ENCODE data around the gene RELA.
A peak's percentile ranks its signal among the peaks of the same experiment; 100 is the strongest.
"Not testable (repeated sequence)": the region's sequence is repeated elsewhere in the genome, so short reads cannot be mapped to it uniquely, and the experiment has no call there.

RELA gene

DNA sequence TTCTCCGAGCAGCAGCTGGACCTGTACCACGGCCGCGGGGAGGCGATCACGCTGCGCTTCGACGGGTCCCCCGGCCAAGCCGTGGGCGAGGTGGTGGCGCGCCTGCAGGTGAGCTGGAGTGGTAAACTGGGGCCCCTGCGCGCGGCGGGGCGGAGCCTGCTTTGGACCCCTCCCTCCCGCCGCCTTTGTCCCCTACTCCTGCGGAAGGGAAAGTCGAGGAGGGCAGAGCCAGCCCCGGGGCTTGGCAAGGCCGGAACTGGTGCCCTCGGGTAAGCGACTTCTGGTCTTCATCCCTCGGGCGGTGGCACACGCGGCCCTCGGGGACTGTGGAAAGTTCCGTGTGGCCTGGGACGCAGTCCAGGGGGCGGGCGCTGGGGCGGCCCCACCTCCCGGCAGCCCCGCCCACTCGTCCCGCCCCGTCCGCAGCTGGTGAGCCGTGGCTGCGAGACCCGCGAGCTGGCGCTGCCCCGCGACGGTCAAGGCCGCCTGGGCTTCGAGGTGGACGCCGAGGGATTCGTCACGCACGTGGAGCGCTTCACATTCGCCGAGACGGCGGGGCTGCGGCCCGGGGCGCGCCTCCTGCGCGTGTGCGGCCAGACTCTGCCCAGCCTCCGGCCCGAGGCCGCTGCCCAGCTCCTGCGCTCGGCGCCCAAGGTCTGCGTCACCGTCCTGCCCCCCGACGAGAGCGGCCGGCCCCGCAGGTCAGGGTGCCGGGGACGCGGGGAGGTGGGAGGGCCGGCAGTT, 15.6 kb downstream of the RELA start:
- DNase-seq, result no peak

DNA sequence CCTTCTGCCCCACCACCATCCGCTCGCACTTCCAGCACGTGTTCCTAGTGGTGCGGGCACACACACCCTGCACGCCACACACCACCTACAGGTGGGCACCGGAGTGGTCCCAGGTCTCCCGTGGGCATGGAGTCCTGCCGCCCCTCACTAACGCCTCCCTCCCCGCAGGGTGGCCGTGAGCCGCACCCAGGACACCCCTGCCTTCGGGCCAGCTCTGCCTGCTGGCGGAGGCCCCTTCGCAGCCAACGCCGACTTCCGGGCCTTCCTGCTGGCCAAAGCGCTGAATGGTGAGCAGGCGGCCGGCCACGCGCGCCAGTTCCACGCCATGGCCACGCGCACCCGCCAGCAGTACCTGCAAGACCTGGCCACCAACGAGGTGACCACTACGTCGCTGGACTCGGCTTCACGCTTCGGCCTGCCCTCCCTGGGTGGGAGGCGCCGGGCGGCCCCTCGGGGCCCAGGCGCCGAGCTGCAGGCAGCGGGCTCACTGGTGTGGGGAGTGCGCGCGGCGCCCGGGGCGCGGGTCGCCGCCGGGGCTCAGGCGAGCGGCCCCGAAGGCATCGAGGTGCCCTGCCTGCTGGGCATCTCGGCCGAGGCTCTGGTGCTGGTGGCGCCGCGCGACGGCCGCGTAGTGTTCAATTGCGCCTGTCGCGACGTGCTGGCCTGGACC, 16.3 kb downstream of the RELA start:
- DNase-seq, result no peak

DNA sequence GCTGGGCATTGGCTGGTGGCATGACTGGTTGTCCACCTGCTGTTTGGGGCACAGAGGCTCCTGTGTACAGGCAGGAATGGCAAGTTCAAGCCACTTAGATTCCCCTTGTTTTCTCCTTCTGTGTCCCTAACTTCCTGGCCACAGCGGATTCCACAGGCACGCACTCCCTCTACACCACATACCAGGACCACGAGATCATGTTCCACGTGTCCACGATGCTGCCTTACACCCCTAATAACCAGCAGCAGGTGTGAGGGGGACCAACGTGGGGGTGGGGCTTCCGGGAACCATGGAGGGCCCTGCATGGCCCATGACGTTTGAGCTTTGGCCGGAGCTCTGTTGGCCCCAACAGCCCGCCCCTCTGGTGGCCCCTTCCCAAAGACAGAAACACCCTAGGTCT, 17.0 kb downstream of the RELA start:
- DNase-seq, result peak; percentile 53

DNA sequence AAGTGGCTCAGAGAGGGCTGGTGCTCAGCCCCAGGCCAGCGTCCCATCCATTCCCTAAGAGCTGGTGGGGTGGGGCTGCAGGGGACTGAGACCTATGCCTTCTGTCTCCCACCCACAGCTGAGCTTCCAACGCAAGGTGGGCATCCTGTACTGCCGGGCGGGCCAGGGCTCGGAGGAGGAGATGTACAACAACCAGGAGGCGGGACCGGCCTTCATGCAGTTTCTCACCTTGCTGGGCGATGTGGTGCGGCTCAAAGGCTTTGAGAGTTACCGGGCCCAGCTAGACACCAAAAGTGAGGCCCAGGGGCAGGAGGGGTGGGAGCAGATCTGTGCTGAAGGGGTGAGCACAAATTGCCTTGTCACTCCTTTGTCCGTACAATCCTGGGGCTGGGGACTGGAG, 17.9 kb downstream of the RELA start:
- DNase-seq, result no peak

GRCh38 chr11:65643971-65644370, 18.7 kb downstream of the RELA start:
- DNase-seq, result no peak

- no peak for DNase-seq
Measured at GRCh38 chr11:65642014-65642671, 20.6 kb downstream of the RELA start.

GRCh38 chr11:65641297-65642013, 21.3 kb downstream of the RELA start:
- DNase-seq, result no peak

DNA sequence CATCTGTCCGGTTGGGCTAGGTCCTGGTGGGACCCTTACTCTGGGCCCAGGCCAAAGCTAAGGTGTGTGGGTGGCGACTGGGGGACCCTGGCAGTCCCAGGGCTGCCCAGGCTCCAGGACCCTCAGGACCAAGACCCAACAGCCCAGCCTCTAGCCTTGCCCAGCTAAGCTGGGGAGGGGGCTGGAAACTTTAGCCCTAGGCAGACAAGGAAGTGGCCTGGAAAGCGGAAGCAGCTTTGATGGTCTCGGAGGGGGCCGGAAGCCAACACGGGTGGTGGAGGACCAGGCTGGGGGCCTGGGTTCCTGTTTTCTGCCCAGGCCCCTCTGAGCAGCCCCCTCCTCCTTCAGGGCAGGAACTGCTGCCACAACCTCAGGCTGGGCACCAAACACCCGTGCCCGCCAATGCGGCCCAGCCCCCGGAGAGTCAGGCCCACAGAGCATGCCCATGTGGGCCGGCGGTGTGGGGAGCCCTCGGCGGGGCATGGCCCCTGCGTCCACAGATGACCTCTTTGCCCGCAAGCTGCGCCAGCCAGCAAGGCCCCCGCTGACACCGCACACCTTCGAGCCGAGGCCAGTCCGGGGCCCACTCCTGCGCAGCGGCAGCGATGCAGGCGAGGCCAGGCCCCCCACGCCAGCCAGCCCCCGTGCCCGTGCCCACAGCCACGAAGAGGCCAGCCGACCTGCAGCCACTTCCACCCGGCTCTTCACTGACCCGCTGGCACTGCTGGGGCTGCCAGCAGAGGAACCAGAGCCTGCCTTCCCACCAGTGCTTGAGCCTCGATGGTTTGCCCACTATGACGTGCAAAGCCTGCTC, 22.0 kb downstream of the RELA start:
- DNase-seq, result no peak

- no peak for DNase-seq
Measured at GRCh38 chr11:65639623-65640482, 22.9 kb downstream of the RELA start.

DNA sequence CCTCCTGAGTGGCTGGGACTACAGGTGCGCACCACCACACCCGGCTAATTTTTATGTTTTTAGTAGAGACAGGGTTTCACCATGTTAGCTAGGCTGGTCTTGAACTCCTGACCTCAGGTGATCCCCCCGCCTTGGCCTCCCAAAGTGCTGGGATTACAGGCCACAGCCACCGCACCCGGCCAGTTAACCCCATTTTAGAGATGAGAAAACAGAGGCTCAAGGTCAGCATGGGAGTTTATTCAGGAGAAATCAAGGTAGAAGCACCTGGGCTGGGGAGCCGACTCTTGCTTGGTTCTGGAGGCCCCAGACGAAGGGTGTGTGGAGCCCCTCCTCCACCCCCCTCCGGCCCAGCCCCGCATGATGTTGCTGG, 23.5 kb downstream of the RELA start:
- not testable (repeated sequence) for DNase-seq

- DNase-seq, result peak; percentile 74
Measured at GRCh38 chr11:65637794-65638419, 24.8 kb downstream of the RELA start, which contains the start of gene SIPA1. SIPA1 (plus strand) TSS chr11:65638101; CDS start chr11:65640922, 2,821 bp downstream.

DNA sequence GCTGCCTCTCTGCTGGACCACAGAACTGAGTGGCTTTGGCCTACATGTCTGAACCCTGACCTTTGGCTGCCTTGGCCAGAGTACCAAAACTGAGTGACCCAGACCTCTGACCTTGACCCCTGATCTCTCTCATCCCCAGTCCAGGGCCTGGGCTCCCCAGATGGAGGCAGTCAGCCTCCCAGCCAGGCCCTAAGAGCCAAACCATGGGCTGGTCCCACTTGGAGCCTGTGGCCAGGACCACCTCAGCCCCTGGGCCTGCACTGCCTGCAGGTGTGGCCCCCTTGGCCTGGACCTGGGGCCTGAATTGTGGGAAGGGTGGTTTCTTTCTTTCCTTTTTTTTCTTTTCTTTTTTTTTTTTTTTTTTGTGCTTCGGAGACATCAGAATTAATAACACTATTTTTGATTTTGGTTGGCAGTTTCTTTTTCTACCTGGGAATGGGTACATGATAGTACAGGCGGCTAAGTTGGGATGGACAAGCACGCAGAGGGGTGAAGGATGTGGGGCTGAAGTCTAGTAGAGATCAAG, 25.6 kb downstream of the RELA start:
- no peak for DNase-seq

GRCh38 chr11:65636108-65637031, 26.3 kb downstream of the RELA start:
- no peak for DNase-seq

GRCh38 chr11:65634905-65635731, 27.6 kb downstream of the RELA start:
- DNase-seq, result no peak

DNA sequence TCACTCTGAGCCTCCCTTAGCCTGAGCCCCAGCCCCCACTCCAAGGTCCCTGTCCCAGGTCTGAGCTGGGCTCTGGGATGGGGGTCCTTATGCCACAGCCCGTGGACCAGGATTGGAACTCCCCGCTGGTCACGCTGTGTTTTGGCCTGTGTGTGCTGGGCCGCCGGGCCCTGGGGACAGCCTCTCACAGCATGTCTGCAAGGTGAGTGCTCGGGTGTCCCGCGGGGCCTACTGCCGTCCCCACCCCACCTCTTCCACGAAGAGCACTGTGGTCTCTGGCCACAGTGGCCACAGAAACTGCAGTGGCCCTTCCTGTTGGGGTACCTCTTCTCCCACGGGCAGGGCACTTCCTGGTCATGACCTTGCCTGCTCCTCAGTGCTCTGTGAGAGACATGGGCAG, 28.3 kb downstream of the RELA start:
- no peak for DNase-seq

- no peak for DNase-seq
Measured at GRCh38 chr11:65634109-65634436, 28.6 kb downstream of the RELA start.

- no peak for DNase-seq
Measured at GRCh38 chr11:65633390-65634108, 29.2 kb downstream of the RELA start.

GRCh38 chr11:65630215-65630614, 32.5 kb downstream of the RELA start:
- DNase-seq, result no peak
